SU-DHL-6 (cell line): ENCODE results near the gene ANXA8.
"Not testable (repeated sequence)": the region's sequence is repeated elsewhere in the genome, so short reads cannot be mapped to it uniquely, and the experiment has no call there.

Source experiments
- H2AFZ ChIP-seq: fragments of 200-600 bp; sonication (generic); 2 replicates; pipeline ENCODE4 v1.6.1; 2014; ENCODE audit warnings: low read depth, mild to moderate bottlenecking, moderate library complexity, mixed read lengths, antibody characterized with exemption, low read length; ENCODE audit not compliant: severe bottlenecking
- H3F3A ChIP-seq: fragments of 200-600 bp; shearing (Covaris generic); 2 replicates; pipeline ENCODE4 v1.6.0; 2016; ENCODE audit warnings: antibody characterized with exemption, mild to moderate bottlenecking; ENCODE audit not compliant: insufficient read depth
- H3K27ac ChIP-seq: fragments of 200-600 bp; sonication (generic); 2 replicates; pipeline ENCODE4 v1.5.1; 2016; ENCODE audit warnings: low read depth, mild to moderate bottlenecking, low read length, moderate library complexity, mixed read lengths
- H3K27me3 ChIP-seq: fragments of 200-600 bp; sonication (generic), shearing (Covaris generic); 2 replicates; pipeline ENCODE4 v1.6.0; 2014; ENCODE audit warnings: mild to moderate bottlenecking, low read length
- H3K36me3 ChIP-seq: fragments of 200-600 bp; sonication (generic); 2 replicates; pipeline ENCODE4 v1.6.1; 2014; ENCODE audit warnings: mild to moderate bottlenecking, low read length, mixed read lengths
- H3K4me2 ChIP-seq: fragments of 300-600, 200-600 bp; shearing (Covaris generic), sonication (generic); 2 replicates; pipeline ENCODE4 v1.6.0; 2014; ENCODE audit warnings: low read length, low read depth, mild to moderate bottlenecking; ENCODE audit not compliant: poor library complexity, severe bottlenecking
- H3K4me3 ChIP-seq: fragments of 200-600 bp; sonication (generic); 2 replicates; pipeline ENCODE4 v1.5.1; 2014; ENCODE audit warnings: antibody characterized with exemption, low read length, mild to moderate bottlenecking, mixed read lengths; ENCODE audit not compliant: insufficient read depth, poor library complexity, severe bottlenecking
- H3K79me2 ChIP-seq: fragments of 200-600 bp; sonication (generic); 2 replicates; pipeline ENCODE4 v1.6.1; 2014; ENCODE audit warnings: mild to moderate bottlenecking, low read length, moderate library complexity; ENCODE audit not compliant: insufficient read depth
- H3K9ac ChIP-seq: fragments of 200-600 bp; sonication (generic); 2 replicates; pipeline ENCODE4 v1.7.0; 2014; ENCODE audit warnings: mild to moderate bottlenecking, low read length
- H3K9me2 ChIP-seq: fragments of 200-600 bp; sonication (generic); replicated peaks from 2 replicates; pipeline ENCODE4 v1.6.1; 2014; ENCODE audit warnings: low read length; ENCODE audit not compliant: insufficient read depth
- H3K9me3 ChIP-seq: fragments of 200-600 bp; sonication (generic); 2 replicates; pipeline ENCODE4 v1.6.1; 2014; ENCODE audit warnings: low read length, mixed read lengths; ENCODE audit not compliant: insufficient read depth
- H4K20me1 ChIP-seq: fragments of 200-600 bp; sonication (generic); 2 replicates; pipeline ENCODE4 v1.6.1; 2014; ENCODE audit warnings: low read depth, mild to moderate bottlenecking, antibody characterized with exemption, low read length, moderate library complexity, mixed read lengths
- CTCF ChIP-seq: fragments of 200-600 bp; sonication (generic); IDR thresholded peaks from one replicate; pipeline ENCODE4 v1.5.1; 2017; ENCODE audit warnings: antibody characterized with exemption, mild to moderate bottlenecking, low read length, moderate library complexity; ENCODE audit not compliant: insufficient read depth, poor library complexity, severe bottlenecking
- EZH2phosphoT487 ChIP-seq: fragments of 200-600 bp; sonication (generic), shearing (Covaris generic); conservative IDR thresholded peaks from 2 replicates; pipeline ENCODE4 v1.6.1; 2018; ENCODE audit warnings: mild to moderate bottlenecking, antibody characterized with exemption, low read length, moderate library complexity, mixed read lengths

The ANXA8 gene

GRCh38 chr10:47461261-47461687, 22.6 kb downstream of the ANXA8 start:
- H3K27ac ChIP-seq, H3K36me3 ChIP-seq, H3K9me3 ChIP-seq, H3K9me2 ChIP-seq, H2AFZ ChIP-seq, H3K4me3 ChIP-seq, H3K4me2 ChIP-seq, H4K20me1 ChIP-seq, H3K27me3 ChIP-seq, H3K9ac ChIP-seq, H3F3A ChIP-seq, H3K79me2 ChIP-seq: not testable (repeated sequence)

- no peaks in the 10 kb centered on the region for H3K9me3 ChIP-seq
- no peak overlapping the region for H2AFZ ChIP-seq
- no peak for TF ChIP-seq CTCF
- no peak for TF ChIP-seq EZH2phosphoT487
Measured at GRCh38 chr10:47458466-47459154, 25.3 kb downstream of the ANXA8 start.

GRCh38 chr10:47457826-47458225, 26.1 kb downstream of the ANXA8 start:
- H3K9me2 ChIP-seq: no peaks in the 10 kb centered on the region
- no peak overlapping the region for H3K4me2 ChIP-seq
- no peak overlapping the region for H3K27ac ChIP-seq
- H4K20me1 ChIP-seq: no peaks in the 10 kb centered on the region
- TF ChIP-seq CTCF (no peak), EZH2phosphoT487 (no peak)
- H3K9ac ChIP-seq: no peak overlapping the region
- H3K79me2 ChIP-seq: no peaks in the 10 kb centered on the region
- no peaks in the 10 kb centered on the region for H3K27me3 ChIP-seq
- no peaks in the 10 kb centered on the region for H3K36me3 ChIP-seq
- no peak overlapping the region for H3K4me3 ChIP-seq
- H3F3A ChIP-seq: no peaks in the 10 kb centered on the region
- H3K9me3 ChIP-seq: no peaks in the 10 kb centered on the region
- H2AFZ ChIP-seq: no peak overlapping the region

More at GRCh38 chr10:47458466-47459154, 25.3 kb downstream of the ANXA8 start:
- H3K9ac ChIP-seq: no peak overlapping the region
- no peaks in the 10 kb centered on the region for H3K27me3 ChIP-seq
- no peaks in the 10 kb centered on the region for H3F3A ChIP-seq
- no peak overlapping the region for H3K27ac ChIP-seq
- H3K79me2 ChIP-seq: no peaks in the 10 kb centered on the region
- H3K4me3 ChIP-seq: no peak overlapping the region
- no peaks in the 10 kb centered on the region for H4K20me1 ChIP-seq
- H3K36me3 ChIP-seq: no peaks in the 10 kb centered on the region
- H3K4me2 ChIP-seq: no peak overlapping the region
- no peaks in the 10 kb centered on the region for H3K9me2 ChIP-seq

- no peaks in the 10 kb centered on the region for H3F3A ChIP-seq
- H4K20me1 ChIP-seq: no peaks in the 10 kb centered on the region
- H3K9ac ChIP-seq: no peak overlapping the region
- H3K9me2 ChIP-seq: no peaks in the 10 kb centered on the region
- H3K4me3 ChIP-seq: no peak overlapping the region
- no peaks in the 10 kb centered on the region for H3K79me2 ChIP-seq
- no peaks in the 10 kb centered on the region for H3K36me3 ChIP-seq
- TF ChIP-seq CTCF (no peak), EZH2phosphoT487 (no peak)
- no peaks in the 10 kb centered on the region for H3K9me3 ChIP-seq
- H3K27ac ChIP-seq: no peak overlapping the region
- no peaks in the 10 kb centered on the region for H3K27me3 ChIP-seq
- H3K4me2 ChIP-seq: no peak overlapping the region
- H2AFZ ChIP-seq: no peak overlapping the region
Measured at GRCh38 chr10:47457528-47457820, 26.4 kb downstream of the ANXA8 start.
